OCI-LY1 (cell line): ENCODE results near the gene CEMIP2.

ENCODE experiments used
- H2AFZ ChIP-seq: fragments of 200-600 bp; sonication (generic), shearing (Covaris generic); 2 replicates; pipeline ENCODE4 v1.6.0; 2014; ENCODE audit warnings: antibody characterized with exemption, mild to moderate bottlenecking, low read length
- H3F3A ChIP-seq: fragments of 200-600 bp; sonication (generic), shearing (Covaris generic); 2 replicates; pipeline ENCODE4 v1.6.0; 2014; ENCODE audit warnings: mild to moderate bottlenecking, antibody characterized with exemption, low read length, moderate library complexity; ENCODE audit not compliant: insufficient read depth
- H3K27ac ChIP-seq: fragments of 200-600 bp; sonication (generic); 2 replicates; pipeline ENCODE4 v1.5.1; 2014; ENCODE audit warnings: low read length, mixed run types, mild to moderate bottlenecking, low read depth; ENCODE audit not compliant: poor library complexity, severe bottlenecking
- H3K27me3 ChIP-seq: fragments of 200-600 bp; sonication (generic); 2 replicates; pipeline ENCODE4 v1.6.0; 2014; ENCODE audit warnings: antibody characterized with exemption, mild to moderate bottlenecking, low read length, moderate library complexity; ENCODE audit not compliant: insufficient read depth
- H3K36me3 ChIP-seq: fragments of 200-600 bp; sonication (generic); 2 replicates; pipeline ENCODE4 v1.6.1; 2014; ENCODE audit warnings: mild to moderate bottlenecking, antibody characterized with exemption, low read length, moderate library complexity, mixed read lengths; ENCODE audit not compliant: insufficient read depth
- H3K4me1 ChIP-seq: fragments of 200-600 bp; sonication (generic); 2 replicates; pipeline ENCODE4 v1.5.1; 2014; ENCODE audit warnings: mild to moderate bottlenecking, low read length, moderate library complexity; ENCODE audit not compliant: insufficient read depth, severe bottlenecking
- H3K4me2 ChIP-seq: fragments of 200-600 bp; sonication (generic), shearing (Covaris generic); 2 replicates; pipeline ENCODE4 v1.6.1; 2014; ENCODE audit warnings: low read length
- H3K4me3 ChIP-seq: fragments of 200-600 bp; sonication (generic); 2 replicates; pipeline ENCODE4 v1.5.1; 2014; ENCODE audit warnings: low read length, low read depth, mild to moderate bottlenecking, mixed read lengths; ENCODE audit not compliant: poor library complexity, severe bottlenecking
- H3K79me2 ChIP-seq: fragments of 200-600 bp; shearing (Covaris generic); 2 replicates; pipeline ENCODE4 v1.6.1; 2016; ENCODE audit warnings: mixed run types, low read length, mixed read lengths; ENCODE audit not compliant: insufficient read depth
- H3K9ac ChIP-seq: fragments of 200-600 bp; sonication (generic), shearing (Covaris generic); 2 replicates; pipeline ENCODE4 v1.6.1; 2014; ENCODE audit warnings: mild to moderate bottlenecking, low read length, mixed read lengths
- H3K9me2 ChIP-seq: fragments of 200-600 bp; sonication (generic), shearing (Covaris generic); 2 replicates; pipeline ENCODE4 v1.6.1; 2014; ENCODE audit warnings: low read depth, mild to moderate bottlenecking, low read length, mixed read lengths
- H3K9me3 ChIP-seq: fragments of 200-600 bp; shearing (Covaris generic); 2 replicates; pipeline ENCODE4 v1.6.1; 2014; ENCODE audit warnings: low read length, mixed read lengths
- H4K20me1 ChIP-seq: fragments of 200-600 bp; sonication (generic), shearing (Covaris generic); 2 replicates; pipeline ENCODE4 v1.6.0; 2016; ENCODE audit warnings: mild to moderate bottlenecking, low read length; ENCODE audit not compliant: insufficient read depth
- CTCF ChIP-seq: fragments of 200-600 bp; sonication (generic), shearing (Covaris generic); IDR thresholded peaks from 2 replicates; pipeline ENCODE4 v1.5.1; 2017; ENCODE audit warnings: mild to moderate bottlenecking, antibody characterized with exemption, low read length, moderate library complexity, mixed read lengths
- EZH2 ChIP-seq: fragments of 200-600 bp; sonication (generic), shearing (Covaris generic); IDR thresholded peaks from 2 replicates; pipeline ENCODE4 v1.8.0; 2017; ENCODE audit warnings: borderline replicate concordance, mixed run types, mild to moderate bottlenecking, antibody characterized with exemption, low read length, moderate library complexity, mixed read lengths

The CEMIP2 gene

GRCh38 chr9:71742703-71743102, 25.6 kb downstream of the CEMIP2 start:
- Histone ChIP-seq H3F3A (no peaks in the 10 kb centered on the region), H2AFZ (no peak overlapping the region), H3K4me3 (no peak overlapping the region), H3K27ac (no peak overlapping the region), H3K36me3 (no peaks in the 10 kb centered on the region), H3K9me3 (no peaks in the 10 kb centered on the region), H3K9me2 (no peaks in the 10 kb centered on the region), H3K4me2 (no peak overlapping the region), H3K4me1 (no peaks in the 10 kb centered on the region), H3K79me2 (no peaks in the 10 kb centered on the region), H4K20me1 (no peaks in the 10 kb centered on the region), H3K9ac (no peak overlapping the region), H3K27me3 (no peaks in the 10 kb centered on the region)
- TF ChIP-seq EZH2 (no peak), CTCF (no peak)

DNA sequence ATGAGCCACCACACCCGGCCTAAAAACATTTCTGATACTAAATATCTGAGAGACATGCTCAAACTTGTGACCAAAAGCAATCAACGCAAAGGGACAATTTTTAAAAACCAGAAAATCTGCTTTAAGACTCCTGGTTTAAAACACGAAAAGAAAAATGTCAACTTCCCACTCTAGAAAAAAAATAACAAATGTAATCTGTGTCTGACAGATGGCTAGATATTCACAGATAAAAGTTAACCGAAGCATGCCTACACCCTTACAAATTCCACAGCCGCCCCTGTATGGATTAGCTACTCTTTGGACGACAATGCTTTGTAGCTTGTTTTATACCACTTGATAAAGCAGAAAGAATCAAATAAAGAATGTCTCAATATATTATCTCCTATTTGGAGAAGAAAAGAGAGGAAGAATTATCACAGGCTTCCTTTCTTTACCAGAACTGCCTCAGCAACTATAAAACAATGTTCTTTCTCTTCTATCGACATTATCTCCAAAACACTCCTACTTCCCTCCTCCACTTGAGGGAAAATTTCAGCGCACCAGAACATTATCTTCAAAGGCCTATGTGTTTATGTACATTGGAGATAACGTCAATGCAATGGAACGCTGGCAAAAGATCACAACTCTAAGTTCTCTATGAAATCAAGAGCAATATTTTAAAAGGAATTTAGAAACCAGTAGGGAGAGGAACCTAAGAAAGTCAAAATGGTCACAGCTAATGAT, 26.2 kb downstream of the CEMIP2 start:
- no peak for TF ChIP-seq CTCF
- no peak for TF ChIP-seq EZH2
- no peaks in the 10 kb centered on the region for H3K4me1 ChIP-seq
- H4K20me1 ChIP-seq: no peaks in the 10 kb centered on the region
- H3K9me3 ChIP-seq: no peaks in the 10 kb centered on the region
- no peaks in the 10 kb centered on the region for H3K79me2 ChIP-seq
- H3K4me3 ChIP-seq: no peak overlapping the region
- no peaks in the 10 kb centered on the region for H3F3A ChIP-seq
- no peak overlapping the region for H2AFZ ChIP-seq
- no peaks in the 10 kb centered on the region for H3K27me3 ChIP-seq
- H3K36me3 ChIP-seq: no peaks in the 10 kb centered on the region
- no peak overlapping the region for H3K27ac ChIP-seq
- no peak overlapping the region for H3K9ac ChIP-seq
- H3K4me2 ChIP-seq: no peak overlapping the region
- H3K9me2 ChIP-seq: no peaks in the 10 kb centered on the region

DNA sequence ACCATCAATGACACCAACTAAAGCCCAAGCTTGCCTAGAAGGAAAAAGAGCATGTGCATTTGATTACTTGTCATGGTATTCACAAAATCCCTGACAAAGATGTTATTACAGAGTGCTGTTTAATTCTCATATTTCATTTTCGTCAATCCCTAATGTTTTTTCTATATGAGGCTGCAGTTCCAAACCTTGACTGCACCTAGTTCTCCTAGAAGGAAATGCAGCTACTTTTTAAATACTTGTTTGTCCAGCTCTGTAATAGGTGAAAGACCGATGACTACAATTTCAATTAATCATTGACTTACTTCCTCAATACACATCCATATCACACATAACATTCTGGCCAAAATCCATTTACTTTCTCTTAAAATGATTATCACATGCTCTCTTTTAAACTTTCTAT, 28.1 kb downstream of the CEMIP2 start:
- Histone ChIP-seq H3K27me3 (no peaks in the 10 kb centered on the region), H3K27ac (no peak overlapping the region), H3K9ac (no peak overlapping the region), H3K9me3 (no peaks in the 10 kb centered on the region), H4K20me1 (no peaks in the 10 kb centered on the region), H3K79me2 (no peaks in the 10 kb centered on the region), H3K4me3 (no peak overlapping the region), H3K4me1 (no peaks in the 10 kb centered on the region), H3F3A (no peaks in the 10 kb centered on the region), H2AFZ (no peak overlapping the region), H3K36me3 (no peaks in the 10 kb centered on the region), H3K9me2 (no peaks in the 10 kb centered on the region), H3K4me2 (no peak overlapping the region)
- TF ChIP-seq EZH2 (no peak), CTCF (no peak)
